T-helper 2 cell treated with Interferon-gamma antibody and Interleukin-4, amounts not matched to agents 100 ng/mL and 5 ng/mL, for 36 hours (primary cell): ENCODE measurements around the gene KXD1. TPM values are rescaled to one million over a fixed set of nuclear protein-coding genes. Genes with fewer than 3 reads are reported as not detected.
"Not testable (repeated sequence)": the region's sequence is repeated elsewhere in the genome, so short reads cannot be mapped to it uniquely, and the experiment has no call there.

Experiments used
- intact Hi-C: fragments of 100-400 bp; cut with micrococcal nuclease; formaldehyde crosslinking; loops from one replicate; pipeline ENCODE4 v1.15.1; 2023
- total RNA-seq: library from RNA; stranded (reverse); gene quantifications from 2 replicates; pipeline ENCODE4 v1.2.3, GENCODE V29; 2022

Gene KXD1
- total RNA-seq, 1 donor from 2014 or later, result 102 TPM

GRCh38 chr19:18576383-18576782, 18.7 kb downstream of the KXD1 start:
- intact Hi-C loops, result no loop called here

DNA sequence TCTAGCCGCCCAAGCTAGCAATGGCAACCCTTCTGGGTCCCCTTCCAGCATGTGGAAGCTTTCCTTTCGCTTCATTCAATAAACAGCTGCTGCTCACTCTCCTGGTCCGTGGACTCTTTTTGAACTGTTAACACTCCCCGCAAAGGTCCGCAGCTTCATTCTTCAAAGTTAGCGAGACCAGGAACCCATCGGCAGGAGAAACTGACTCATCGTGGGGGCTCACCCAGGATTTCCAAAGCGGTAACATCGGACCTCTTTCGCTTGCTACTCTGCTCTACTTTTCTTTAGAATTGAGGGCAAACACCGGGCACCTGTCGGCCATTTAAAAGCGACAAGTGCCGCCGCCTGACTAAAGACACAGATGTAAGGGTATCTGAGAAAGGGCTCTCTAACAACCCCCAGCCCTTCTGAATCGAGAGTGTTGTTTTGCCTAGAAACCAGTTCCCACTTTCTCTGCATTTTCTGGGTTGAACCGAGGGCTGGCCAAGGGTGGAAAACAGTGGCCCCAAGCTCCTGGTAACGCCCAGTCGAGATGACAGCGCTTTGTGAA, 19.8 kb downstream of the KXD1 start:
- intact Hi-C loops, result no loop called here

- intact Hi-C loops, result no loop called here
Measured at GRCh38 chr19:18580311-18580710, 22.6 kb downstream of the KXD1 start.

DNA sequence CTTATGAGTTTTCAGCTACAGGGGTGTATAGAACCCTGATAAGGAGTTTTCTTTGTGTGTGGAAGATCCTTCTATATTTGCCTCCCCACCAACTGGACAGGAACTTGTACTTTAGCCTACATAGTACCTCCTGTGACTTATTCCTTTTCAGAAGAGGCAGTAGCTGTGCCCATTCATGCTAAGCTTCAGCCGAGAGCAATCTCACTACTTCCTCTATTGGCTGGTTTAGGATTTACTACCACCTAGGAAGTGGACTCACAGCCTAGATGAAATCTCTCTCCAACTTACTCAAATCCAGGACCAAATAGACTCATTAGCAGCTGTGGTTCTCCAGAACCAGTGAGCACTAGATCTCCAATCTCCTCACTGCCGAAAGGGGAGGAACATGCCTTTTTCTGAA, 28.6 kb downstream of the KXD1 start:
- intact Hi-C loops, result loop anchor here (5.0 kb wide), 1 partner anchor 119 kb away; no protein-coding TSS in a partner anchor

DNA sequence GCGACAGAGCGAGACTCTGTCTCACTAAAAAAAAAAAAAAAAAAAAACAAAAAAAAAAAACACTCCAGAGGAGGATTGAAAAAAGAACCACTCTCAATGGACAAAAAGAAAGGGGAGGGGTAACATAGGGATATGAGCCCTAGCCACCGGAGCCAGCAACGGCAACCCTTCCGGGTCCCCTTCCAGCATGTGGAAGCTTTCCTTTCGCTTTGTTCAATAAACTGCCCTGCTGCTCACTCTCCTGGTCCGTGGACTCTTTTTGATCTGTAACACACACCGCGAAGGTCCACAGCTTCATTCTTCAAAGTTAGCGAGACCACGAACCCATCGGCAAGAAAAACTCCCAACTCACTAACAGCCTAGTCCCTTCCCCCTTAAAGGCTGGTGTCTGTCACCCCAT, 29.9 kb downstream of the KXD1 start:
- intact Hi-C loops, result loop anchor here (5.0 kb wide), 1 partner anchor 120 kb away; no protein-coding TSS in a partner anchor

GRCh38 chr19:18587962-18588610, 30.4 kb downstream of the KXD1 start:
- intact Hi-C loops, result loop anchor here (1.0 to 5.0 kb wide), 3 partner anchors 17 to 121 kb away; partner anchors contain the start of genes KLHL26 and UBA52

DNA sequence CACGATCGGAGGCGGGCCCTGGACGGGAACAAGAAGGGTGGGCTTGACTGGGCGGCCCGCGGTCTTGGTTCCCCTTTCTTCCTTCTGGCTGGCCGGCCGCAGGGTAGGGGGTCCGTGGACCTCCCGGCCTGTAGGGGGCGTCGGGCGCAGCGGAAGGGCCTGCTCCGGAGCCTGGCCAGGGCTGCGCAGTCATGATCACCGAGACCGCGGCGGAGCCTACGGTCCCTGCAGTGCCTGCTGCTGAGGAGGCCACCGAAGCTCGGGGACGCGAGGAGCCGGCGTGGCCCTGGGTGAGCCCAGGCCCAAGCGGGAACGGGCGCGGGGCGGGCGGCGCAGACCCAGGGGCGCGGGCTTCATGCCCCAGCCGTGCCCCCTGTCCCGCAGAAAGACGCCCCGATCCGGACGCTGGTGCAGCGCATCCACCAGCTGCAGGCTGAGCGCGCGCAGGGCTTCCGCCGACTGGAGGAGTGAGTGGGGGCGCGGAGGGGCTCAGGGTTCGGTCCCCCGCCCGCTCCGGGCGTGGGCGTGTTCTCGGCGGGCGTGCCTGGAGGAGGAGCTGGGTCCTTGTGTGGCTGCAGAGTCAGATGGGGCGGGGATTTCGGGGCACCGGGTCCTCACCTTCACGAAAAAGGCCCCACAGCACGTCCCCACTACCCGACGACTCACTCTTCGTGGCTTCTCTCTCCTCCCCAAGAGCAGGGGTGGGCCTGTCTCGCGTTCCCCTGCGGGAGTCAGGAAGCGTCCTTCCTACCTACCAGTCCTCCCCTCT, 31.1 kb downstream of the KXD1 start, which contains the start of gene REX1BD:
Gene REX1BD, plus strand, starts transcription at position 188 of the 769 bp plus-strand sequence. Its CDS starts 4 bp downstream, at position 192.
- intact Hi-C loops, result loop anchor here (1.0 to 5.0 kb wide), 5 partner anchors 17 to 121 kb away; partner anchors contain the start of genes ELL, FKBP8, KLHL26 and UBA52

DNA sequence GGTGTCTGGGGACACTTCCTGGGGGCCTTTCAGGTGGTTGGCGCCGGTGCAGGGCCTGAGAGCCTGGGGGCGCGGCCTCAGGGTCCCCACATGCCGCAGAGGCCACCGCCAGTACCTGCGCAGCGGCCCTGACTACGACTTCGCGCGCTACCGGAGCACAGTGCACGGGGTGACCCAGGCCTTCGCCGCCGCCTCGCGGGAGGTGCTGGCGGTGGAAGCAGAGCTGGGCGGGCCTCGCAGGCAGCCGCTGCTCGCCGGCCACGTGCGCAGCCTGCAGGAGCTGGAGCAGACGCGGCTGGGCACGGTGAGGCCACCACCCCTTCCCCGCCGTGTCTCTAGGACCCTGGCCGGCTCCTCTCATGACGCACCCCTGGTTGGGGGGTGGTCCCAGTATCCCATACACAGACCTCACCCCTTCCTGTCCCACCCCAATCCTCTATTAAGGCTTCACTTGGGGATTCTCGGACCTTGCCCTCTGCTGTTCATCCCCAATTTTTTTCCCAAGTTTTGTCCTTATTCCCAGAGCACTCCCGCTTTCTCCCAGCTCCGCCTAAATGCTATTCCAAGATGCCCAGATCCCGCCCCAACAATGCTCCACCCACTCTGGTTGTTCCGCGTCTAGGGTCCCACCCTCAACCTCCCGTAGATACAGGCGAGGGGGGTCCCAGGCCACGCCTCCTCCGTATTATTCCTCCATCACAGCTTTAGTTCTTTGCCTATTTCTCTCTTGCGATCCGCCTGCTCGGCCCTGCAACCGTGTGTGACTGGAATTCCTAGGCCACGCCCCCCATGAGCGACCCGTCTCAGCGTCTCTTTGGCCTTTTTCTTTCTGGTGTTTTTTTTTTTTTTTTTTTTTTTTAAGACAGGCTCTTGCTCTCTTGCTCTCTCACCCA, 32.0 kb downstream of the KXD1 start:
- intact Hi-C loops, result loop anchor here (1.0 to 5.0 kb wide), 4 partner anchors 46 to 122 kb away; partner anchors contain the start of genes ELL, FKBP8 and KLHL26

GRCh38 chr19:18590273-18591272, 32.9 kb downstream of the KXD1 start:
- intact Hi-C loops, result no loop called here

DNA sequence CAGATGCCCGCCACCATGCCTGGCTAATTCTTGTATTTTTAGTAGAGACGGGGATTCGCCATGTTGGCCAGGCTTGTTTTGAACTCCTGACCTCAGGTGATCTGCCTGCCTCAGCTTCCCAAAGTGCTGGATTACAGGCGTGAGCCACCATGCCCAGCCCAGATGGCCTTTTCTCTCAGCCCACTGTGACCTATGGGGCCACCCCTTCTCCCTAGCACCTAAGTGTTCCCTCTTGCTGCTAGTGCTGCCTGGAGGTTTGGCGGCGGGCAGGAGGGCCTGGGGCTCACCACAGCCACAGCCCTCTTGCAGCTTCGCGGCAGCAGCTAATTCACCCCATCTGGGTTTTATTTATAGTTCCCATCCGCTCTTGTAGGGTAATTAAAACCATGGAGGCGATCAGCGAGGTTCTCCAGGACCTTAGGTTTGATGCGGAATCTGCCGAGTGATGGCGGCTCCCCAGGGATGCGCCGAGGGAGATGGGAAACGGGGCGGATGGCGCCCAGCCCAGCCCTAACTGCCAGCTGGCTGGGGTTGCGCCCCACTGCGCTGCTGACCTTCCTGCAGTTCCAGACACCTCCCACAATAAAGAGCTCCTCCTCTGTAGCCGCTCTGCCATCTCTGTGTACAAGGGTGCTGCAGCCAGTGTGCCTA, 34.2 kb downstream of the KXD1 start:
- intact Hi-C loops, result no loop called here

- intact Hi-C loops, result not testable (repeated sequence)
Measured at GRCh38 chr19:18592732-18593131, 35.1 kb downstream of the KXD1 start.

- intact Hi-C loops, result loop anchor here (1.0 kb wide), 1 partner anchor 254 kb away; no protein-coding TSS in a partner anchor
Measured at GRCh38 chr19:18593367-18594095, 35.9 kb downstream of the KXD1 start.

DNA sequence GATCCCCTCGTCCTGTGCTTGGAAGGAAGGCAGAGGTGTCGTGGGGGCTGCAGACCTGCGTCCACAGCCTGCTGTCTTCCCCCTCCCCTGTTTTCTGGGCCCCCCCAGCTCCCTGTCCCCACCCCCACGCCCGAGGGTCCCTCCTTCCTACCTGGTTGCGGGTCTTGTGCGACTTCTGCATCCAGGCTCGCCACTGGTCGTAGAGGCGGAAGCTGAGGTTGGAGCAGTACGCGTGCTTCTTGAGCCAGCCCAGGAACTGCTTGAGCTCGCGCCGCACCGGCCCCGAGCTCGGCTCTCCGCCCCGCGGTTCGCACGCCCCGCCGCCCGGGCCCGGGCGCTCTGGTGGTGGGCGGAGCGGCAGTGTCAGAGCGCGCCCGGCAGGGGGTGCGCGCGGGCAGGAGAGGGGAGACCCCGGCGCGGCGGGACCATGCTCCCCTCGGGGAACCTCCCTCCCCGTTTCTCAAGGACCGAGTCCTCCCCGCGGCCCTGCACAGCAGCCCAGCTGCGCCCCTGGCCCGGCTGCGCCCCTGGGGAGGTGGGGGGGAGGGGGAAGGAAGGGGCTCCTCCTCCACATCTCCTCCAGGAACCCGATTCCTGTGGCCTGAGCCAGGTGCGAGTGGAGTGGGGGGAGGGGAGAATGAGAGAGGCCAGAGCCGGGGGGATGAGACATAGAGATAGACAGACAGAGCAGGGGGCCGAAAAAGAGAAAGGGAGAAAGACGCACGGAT, 36.6 kb downstream of the KXD1 start:
- intact Hi-C loops, result loop anchor here (1.0 kb wide), 1 partner anchor 253 kb away; no protein-coding TSS in a partner anchor

DNA sequence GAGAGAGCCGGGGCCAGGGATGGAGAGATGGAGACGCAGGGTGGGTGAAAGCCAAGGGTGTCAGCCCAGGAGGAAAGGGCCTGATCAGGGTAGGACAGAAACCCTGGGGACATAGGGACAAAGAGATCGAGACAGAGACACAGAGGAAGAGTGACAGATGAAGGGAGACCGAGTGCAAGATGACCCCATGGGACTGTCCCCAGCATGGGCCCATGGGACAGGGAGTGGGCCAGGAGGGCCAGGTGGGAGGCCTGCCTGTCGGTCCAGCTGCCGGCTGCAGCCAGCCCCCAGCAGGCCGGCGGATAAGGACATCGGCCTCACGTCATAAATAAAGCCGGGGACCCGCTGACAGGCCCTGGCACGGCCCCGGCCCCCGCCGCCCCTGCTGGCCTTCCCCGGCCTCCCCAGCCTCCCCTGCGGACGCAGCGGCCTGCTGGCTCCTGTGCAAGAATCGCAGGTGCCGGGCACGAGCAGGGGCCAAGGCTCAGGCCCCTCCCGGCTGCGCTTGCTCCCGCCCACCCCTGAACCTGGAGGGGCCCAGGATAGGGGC, 37.2 kb downstream of the KXD1 start:
- intact Hi-C loops, result loop anchor here (1.0 kb wide), 1 partner anchor 252 kb away; no protein-coding TSS in a partner anchor

DNA sequence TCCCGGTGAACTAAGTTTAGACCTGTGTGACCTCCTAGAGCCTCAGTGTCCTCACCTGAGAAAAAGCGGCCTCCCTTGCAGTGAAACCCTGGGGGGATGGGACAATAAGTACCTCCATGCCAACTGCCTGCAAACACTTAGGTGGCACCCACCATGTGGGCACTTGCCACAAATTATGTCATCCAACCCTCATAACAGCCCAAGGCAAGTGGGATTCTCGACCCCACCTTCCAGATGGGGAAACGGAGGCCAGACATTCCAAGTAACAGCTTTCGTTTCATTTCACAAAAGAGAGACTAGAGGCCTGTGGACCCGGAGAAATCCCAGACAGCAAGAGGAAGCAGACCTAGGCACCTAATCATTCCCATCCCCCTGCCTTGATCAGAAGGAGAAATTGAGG, 37.8 kb downstream of the KXD1 start:
- intact Hi-C loops, result no loop called here

- intact Hi-C loops, result no loop called here
Measured at GRCh38 chr19:18596752-18597157, 39.1 kb downstream of the KXD1 start.
